ENCODE data around the gene DLK2.

The DLK2 gene

DNA sequence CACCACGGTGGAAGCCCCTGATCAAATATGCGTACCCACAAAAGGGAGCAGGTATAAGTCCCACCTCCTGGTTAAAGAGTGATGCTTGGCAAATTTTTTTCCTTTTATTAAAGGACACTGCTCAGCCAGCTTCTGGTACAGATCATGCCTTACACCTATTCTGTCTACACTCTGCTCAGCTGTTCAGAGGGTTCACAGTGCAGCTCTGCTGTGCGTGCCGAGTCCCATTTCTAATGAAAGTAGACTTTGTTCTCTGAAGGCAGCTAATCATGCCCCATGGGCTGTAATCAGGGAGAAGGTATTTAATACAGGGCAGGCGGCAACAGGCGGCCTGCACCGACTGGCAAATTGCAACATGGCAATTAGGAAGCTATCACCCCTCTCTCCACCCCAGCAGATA is 38.5 kb upstream of the DLK2 start:
- no peak for DNase-seq (ENCODE audit: low read depth in 1 of 2, low spot score in 1 of 2)
- in situ Hi-C loops (cut with HindIII; ENCODE audit: low pct_unique_long_range_greater_than_20kb, low sequenced_read_pairs): no loop called here
- TF ChIP-seq JUND (IDR thresholded peaks at IDR 0.05; ENCODE audit: low read depth): no peak

DNA sequence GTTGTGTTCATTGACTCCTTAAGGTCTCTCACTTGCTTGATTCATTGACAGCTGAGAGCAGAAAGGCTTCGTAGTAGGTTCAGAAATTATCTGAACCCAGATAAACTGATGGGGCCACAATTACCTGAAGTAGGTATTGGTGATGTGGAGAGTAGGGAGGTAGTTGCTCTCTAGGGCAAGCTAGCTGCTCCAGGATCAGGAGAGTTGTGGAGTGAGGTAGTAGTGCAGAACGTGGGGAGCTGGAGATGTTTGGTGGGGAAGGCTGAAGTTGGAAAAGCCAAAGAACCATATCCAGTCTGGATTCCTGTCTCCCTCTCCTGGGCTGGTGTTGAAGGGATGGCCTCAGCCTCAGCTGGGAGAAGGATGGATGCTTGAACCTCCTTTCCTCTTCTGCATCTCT is 37.9 kb upstream of the DLK2 start:
- in situ Hi-C loops (cut with HindIII; ENCODE audit: low pct_unique_long_range_greater_than_20kb, low sequenced_read_pairs): no loop called here
- DNase-seq (ENCODE audit: low read depth in 1 of 2, low spot score in 1 of 2): no peak
- TF ChIP-seq JUND (IDR thresholded peaks at IDR 0.05; ENCODE audit: low read depth): no peak

DNA sequence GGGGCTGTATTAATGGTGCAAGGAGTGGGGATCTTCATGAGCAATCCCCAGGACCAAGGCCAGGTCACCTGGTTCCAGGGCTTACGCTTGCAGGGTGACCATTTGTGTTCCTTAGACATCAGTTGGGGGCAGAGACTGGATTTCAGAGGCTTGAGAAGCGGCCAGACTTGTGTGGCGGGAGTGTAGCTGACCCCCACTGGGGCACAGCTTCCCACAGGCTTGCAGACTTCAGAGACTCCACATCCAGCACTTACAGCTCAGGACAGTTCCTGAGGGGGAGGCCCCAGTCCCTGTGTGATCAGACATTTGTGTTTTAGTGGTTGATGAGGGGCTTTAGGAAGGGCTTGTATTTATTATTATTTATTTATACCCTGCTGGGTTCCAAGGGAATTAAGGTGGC is 37.3 kb upstream of the DLK2 start:
- no peak for TF ChIP-seq JUND (IDR thresholded peaks at IDR 0.05; ENCODE audit: low read depth)
- in situ Hi-C loops (cut with HindIII; ENCODE audit: low pct_unique_long_range_greater_than_20kb, low sequenced_read_pairs): no loop called here
- DNase-seq (ENCODE audit: low read depth in 1 of 2, low spot score in 1 of 2): no peak

DNA sequence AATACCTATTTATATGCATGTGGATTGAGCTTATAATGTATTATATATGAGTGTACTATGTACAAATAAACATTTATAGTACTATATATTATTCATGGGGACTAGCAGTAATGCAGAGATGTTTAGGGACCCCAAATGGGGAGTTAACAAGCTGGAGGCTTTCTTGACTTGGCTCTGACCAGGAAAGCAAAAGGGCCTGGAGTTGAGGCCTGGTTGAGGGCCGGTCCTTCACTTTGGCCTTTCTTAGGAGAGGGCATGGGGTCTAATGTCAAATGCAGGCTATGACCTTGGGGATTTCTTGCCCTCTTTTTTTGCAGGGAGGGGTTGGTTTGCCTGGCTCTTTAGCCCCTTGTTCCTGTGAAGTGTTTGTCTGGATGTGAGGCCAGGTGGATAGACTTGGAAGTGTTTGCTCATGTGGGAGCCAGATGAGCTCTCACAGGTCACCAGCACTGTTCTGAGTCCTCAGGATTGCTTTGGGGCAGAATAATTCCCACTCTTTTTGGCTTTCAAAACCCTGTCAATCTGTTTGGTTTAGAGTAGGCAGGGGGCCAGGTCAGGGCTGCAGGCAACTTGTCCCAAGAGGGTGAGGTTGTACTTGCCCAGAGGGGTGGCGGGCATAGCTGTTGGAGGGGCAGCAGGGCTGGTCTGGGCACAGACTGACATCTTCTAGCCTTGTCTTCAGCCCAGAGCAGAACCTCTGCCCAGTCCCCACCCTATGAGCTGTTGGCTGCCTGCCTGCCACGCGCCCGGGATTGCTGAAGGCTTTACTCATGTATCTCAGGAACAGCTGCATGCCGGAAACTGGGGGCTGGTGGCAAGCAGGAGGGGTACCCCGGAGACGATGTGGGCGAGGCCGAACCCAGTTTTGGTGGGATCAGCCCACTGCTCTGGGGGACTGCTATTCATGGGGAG is 36.7 kb upstream of the DLK2 start:
- DNase-seq (ENCODE audit: low read depth in 1 of 2, low spot score in 1 of 2): no peak
- in situ Hi-C loops (cut with HindIII; ENCODE audit: low pct_unique_long_range_greater_than_20kb, low sequenced_read_pairs): no loop called here
- no peak for TF ChIP-seq JUND (IDR thresholded peaks at IDR 0.05; ENCODE audit: low read depth)

DNA sequence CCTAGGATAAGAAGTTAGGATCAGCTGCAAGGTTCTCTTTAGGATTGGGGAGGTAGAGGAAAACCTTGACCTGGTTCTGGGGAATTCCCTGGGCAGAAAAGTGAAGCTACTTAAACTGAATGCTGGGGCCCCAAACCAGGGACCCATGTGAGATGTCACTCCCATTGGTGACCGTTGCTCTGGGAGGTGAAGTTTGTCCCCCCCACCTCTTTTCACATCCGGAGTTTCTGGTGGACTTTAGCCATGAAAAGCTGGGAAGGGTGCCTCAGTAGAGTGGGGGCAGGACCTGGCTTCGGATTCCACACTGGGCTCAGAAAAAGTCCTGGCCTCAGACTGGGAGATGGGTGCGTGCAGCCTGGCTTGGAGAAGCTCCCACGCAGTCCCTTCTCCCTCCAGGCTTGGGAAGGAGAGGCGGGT is 35.2 kb upstream of the DLK2 start:
- TF ChIP-seq JUND (IDR thresholded peaks at IDR 0.05; ENCODE audit: low read depth): no peak
- in situ Hi-C loops (cut with HindIII; ENCODE audit: low pct_unique_long_range_greater_than_20kb, low sequenced_read_pairs): no loop called here
- no peak for DNase-seq (ENCODE audit: low read depth in 1 of 2, low spot score in 1 of 2)

DNA sequence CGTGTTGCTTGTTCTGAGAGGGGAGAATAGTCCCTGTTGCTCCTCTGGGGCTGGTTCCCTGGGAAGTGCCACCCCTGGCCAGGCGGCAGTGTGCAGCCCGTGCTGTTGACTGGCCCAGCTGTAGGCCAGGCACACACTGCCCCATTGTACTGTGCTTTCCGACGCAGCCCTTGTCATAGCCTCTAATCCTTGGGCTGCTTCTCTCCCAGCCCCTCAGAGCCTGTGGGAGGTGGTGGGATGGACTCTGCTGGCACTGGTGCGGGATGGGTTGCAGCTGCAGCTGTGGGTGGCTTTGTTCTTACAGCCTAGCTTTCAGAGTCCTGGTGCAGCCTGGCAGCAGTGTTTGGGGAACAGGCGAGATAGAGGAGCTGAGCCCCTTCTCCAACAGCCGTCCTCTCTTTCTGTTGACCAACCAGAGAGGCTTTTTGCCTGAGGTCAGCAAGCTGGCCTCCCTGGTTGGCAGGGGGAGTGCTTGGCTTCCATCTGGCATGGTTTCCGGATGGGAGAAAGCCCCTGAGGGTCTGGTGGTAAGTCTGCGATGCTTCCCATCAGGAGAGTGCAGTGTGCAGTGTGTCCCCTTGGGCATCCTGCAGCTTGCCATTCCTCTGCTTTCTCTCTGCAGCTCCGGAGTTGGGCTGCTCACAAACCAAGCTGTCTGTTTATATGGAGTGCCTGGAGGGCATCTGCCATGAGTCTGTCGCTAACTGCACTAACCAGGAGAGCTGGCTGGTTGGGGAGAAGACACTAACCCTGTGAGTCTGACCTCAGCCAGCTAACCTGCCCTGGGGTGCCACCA is 34.1 kb upstream of the DLK2 start:
- DNase-seq (ENCODE audit: low read depth in 1 of 2, low spot score in 1 of 2): no peak
- TF ChIP-seq JUND (IDR thresholded peaks at IDR 0.05; ENCODE audit: low read depth): no peak
- in situ Hi-C loops (cut with HindIII; ENCODE audit: low pct_unique_long_range_greater_than_20kb, low sequenced_read_pairs): no loop called here

DNA sequence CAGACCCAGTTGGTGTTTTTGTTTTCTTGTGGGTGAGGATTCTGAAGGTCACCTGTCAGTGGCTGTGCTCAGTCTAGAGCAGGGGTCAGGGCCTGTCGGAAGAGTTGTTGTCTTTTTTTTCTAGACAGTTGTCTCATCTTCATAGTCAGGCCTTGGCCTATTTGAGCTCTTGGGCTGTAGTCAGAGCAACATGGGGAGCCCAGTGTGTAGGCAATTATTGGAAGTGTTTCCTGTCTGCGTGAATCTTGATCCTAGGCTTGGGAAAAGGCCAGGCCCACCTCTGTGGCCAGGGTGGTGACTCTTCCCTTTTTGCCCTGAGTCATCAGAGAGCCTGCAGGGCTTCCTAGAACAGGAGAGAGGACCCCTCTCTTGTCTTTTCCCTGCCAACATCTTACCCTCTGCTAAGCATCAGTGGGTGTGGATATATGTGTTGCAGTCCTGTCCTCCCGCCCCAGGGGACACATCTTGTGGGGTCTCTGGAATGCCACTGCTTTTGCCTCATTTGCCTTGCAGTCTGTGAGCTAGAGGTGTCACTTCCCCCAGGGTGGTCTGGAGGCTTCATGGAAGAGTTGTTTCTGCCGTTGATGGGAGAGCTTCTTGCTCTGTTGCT is 33.4 kb upstream of the DLK2 start:
- TF ChIP-seq JUND (IDR thresholded peaks at IDR 0.05; ENCODE audit: low read depth): no peak
- in situ Hi-C loops (cut with HindIII; ENCODE audit: low pct_unique_long_range_greater_than_20kb, low sequenced_read_pairs): no loop called here
- DNase-seq (ENCODE audit: low read depth in 1 of 2, low spot score in 1 of 2): no peak

DNA sequence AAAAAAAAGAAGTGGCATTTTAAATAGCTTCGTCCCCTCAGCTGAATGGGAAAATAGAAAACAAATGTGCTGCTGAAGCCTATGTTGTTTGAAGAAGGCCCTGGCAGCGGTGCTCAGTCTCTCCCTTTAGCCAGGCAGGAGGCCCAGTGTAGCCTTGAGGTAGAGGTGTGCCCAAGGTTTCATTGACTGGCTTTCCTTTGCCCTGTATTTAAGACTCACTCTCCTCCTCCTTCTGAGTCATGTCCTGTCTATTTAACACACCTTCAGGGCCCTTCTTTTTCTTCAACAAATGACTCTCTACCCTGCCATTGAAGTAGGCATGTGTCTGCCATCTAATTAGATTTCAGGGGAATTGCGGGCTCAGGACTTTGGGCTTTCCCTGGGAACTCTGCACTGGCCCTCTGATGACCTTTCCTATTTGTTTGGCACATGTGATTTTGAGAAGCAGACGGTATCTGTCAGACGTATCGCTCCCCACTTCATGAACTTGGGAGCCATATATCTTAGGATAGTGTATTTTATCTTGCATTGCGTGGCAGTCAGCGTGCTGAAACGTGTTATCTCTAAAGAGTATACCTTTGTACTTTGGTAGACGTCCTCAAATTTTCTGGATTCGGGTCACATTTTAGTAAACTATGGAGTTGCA is 26.4 kb upstream of the DLK2 start:
- no peak for DNase-seq (ENCODE audit: low read depth in 1 of 2, low spot score in 1 of 2)
- TF ChIP-seq JUND (IDR thresholded peaks at IDR 0.05; ENCODE audit: low read depth): no peak
- in situ Hi-C loops (cut with HindIII; ENCODE audit: low pct_unique_long_range_greater_than_20kb, low sequenced_read_pairs): no loop called here

DNA sequence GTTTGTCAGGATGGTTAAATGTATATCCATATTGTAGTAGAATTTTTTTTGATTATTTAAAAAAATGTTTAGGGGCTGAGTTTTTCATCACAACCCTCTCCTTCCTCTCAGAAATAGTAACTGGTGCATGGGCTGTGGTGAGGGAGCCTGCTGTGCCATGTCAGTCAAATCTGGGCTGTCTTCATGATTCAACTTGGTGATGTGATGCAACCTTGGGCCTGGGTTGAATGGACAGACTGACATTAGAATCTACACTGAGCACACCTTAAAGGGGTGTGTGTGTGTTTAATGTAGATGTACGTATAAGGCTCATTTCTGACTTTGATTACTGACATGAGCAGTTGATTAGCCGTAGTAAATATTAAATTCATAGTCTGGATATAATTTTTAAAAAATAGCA is 25.7 kb upstream of the DLK2 start:
- no peak for TF ChIP-seq JUND (IDR thresholded peaks at IDR 0.05; ENCODE audit: low read depth)
- in situ Hi-C loops (cut with HindIII; ENCODE audit: low pct_unique_long_range_greater_than_20kb, low sequenced_read_pairs): no loop called here
- no peak for DNase-seq (ENCODE audit: low read depth in 1 of 2, low spot score in 1 of 2)

DNA sequence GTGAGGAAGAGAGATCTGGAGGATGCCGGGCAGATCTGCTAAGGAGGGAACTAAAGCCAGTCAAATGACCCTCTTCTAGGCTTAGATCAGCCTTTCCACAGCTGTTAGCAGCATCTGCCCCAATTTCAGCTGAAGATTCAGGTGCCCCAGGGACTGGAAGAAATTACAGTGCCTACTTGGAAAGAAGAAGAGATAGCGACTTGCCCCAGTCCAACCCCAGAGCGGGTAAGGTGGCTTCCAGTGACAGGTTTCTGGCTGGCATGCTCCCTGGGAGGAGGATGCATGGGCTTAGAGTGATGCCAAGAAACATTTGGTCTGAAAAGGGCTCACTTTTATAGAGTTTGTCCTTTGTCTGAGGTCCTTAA is 22.6 kb upstream of the DLK2 start:
- no peak for TF ChIP-seq JUND (IDR thresholded peaks at IDR 0.05; ENCODE audit: low read depth)
- in situ Hi-C loops (cut with HindIII; ENCODE audit: low pct_unique_long_range_greater_than_20kb, low sequenced_read_pairs): no loop called here
- DNase-seq (ENCODE audit: low read depth in 1 of 2, low spot score in 1 of 2): no peak

DNA sequence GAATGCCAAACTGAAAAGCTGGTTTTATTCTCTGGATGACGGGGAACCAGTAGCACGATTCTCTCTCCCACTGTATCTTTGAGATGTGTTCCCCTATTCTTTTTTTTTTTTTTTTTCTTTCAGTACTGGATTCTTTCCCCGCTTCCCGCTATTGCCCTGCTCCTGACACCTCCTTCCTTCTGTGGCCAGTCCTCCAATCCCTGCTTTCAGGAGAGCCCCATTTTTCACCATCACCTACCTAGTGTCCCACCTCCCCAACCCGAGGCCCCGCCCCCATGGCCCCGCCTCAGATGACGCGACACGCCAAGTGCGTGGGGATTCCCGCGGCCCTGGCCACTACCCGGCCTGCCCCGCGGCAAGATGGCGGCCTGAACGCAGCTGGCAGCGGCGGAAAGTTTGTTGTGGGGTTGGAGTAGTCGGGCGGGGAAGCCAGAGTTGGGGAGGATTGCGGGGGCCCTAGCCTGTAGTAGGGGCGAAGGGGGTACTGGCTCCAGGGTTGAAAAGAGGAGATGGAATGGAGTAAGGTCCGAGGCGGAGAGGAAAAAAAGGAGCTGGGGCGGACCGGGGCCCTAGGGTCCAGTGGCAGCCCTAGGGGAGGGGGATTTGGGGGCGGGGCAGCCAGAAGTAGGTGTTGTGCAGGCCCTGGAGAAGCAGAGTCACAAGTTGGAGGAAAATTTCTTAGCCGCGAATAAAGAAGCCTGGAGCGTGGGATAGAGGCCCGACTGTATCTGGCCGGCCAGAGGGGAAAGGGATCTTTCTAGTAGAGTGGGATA is 22.1 kb upstream of the DLK2 start, which contains the start of gene TJAP1:
Gene TJAP1, plus strand, starts transcription at position 336 of the 773 bp plus-strand sequence. CDS start 21,432 bp downstream, outside the sequence.
- in situ Hi-C loops (cut with HindIII; ENCODE audit: low pct_unique_long_range_greater_than_20kb, low sequenced_read_pairs): no loop called here
- no peak for TF ChIP-seq JUND (IDR thresholded peaks at IDR 0.05; ENCODE audit: low read depth)
- DNase-seq (ENCODE audit: low read depth in 1 of 2, low spot score in 1 of 2): peak; percentile 76 to 91

DNA sequence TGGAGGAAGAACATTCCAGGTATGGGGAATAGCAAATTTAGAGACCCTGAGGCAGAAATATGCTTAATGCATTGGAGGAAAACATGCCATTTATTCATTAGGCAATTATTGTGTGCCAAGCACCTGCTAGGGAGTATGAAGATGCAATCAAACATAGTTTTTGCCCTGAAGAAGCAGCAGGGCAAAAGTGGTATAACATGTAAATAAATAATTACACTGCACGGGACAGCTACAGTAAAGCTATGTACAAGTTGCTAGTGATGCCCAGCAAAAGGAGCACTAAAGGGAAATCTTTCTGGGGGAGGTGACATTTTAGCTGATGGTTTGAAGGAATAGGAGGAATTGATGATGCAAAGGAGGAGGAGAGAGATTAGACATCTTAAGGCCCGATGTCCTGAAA is 21.4 kb upstream of the DLK2 start:
- TF ChIP-seq JUND (IDR thresholded peaks at IDR 0.05; ENCODE audit: low read depth): no peak
- in situ Hi-C loops (cut with HindIII; ENCODE audit: low pct_unique_long_range_greater_than_20kb, low sequenced_read_pairs): no loop called here
- no peak for DNase-seq (ENCODE audit: low read depth in 1 of 2, low spot score in 1 of 2)
